NCI-H446 (cell line): ENCODE measurements around the gene CYP2J2.
"Not testable (repeated sequence)": the region's sequence is repeated elsewhere in the genome, so short reads cannot be mapped to it uniquely, and the experiment has no call there.

ENCODE experiments used
- DNase-seq, 2 experiments: peaks; one replicate each; lab custom pipeline; 2025; lab: John Stamatoyannopoulos, UW

Gene CYP2J2

GRCh38 chr1:59919746-59920145 lies 6.8 kb downstream of the CYP2J2 start:
- DNase-seq, result no peak

GRCh38 chr1:59917785-59918180 lies 8.8 kb downstream of the CYP2J2 start:
- no peak for DNase-seq

GRCh38 chr1:59917026-59917784 lies 9.4 kb downstream of the CYP2J2 start:
- DNase-seq, result no peak

GRCh38 chr1:59915516-59915915 lies 11.1 kb downstream of the CYP2J2 start:
- no peak for DNase-seq

- DNase-seq, result not testable (repeated sequence)
Measured at GRCh38 chr1:59914791-59915286, 11.7 kb downstream of the CYP2J2 start.

- DNase-seq, result no peak
Measured at GRCh38 chr1:59908682-59909081, 17.9 kb downstream of the CYP2J2 start.

GRCh38 chr1:59908084-59908483 lies 18.5 kb downstream of the CYP2J2 start:
- no peak for DNase-seq

- DNase-seq, result no peak
Measured at GRCh38 chr1:59906931-59907330, 19.6 kb downstream of the CYP2J2 start.

- peak in 1 of 2 experiments; percentile 16 for DNase-seq
Measured at GRCh38 chr1:59903141-59903754, 23.3 kb downstream of the CYP2J2 start.

GRCh38 chr1:59901770-59902388 lies 24.7 kb downstream of the CYP2J2 start:
- no peak for DNase-seq

- no peak for DNase-seq
Measured at GRCh38 chr1:59900640-59901039, 25.9 kb downstream of the CYP2J2 start.

- no peak for DNase-seq
Measured at GRCh38 chr1:59898927-59899326, 27.6 kb downstream of the CYP2J2 start.

- no peak for DNase-seq
Measured at GRCh38 chr1:59897165-59897564, 29.4 kb downstream of the CYP2J2 start.

- no peak for DNase-seq
Measured at GRCh38 chr1:59892841-59893811, 33.4 kb downstream of the CYP2J2 start.

- DNase-seq, result no peak
Measured at GRCh38 chr1:59885160-59885832, 41.3 kb downstream of the CYP2J2 start.

GRCh38 chr1:59880735-59881134 lies 45.8 kb downstream of the CYP2J2 start:
- peak; percentile 11 to 68 for DNase-seq

- no peak for DNase-seq
Measured at GRCh38 chr1:59879996-59880505, 46.5 kb downstream of the CYP2J2 start.

- peak; percentile 76 to 86 for DNase-seq
Measured at GRCh38 chr1:59879574-59879973, 47.0 kb downstream of the CYP2J2 start.

- DNase-seq, result no peak
Measured at GRCh38 chr1:59878370-59878769, 48.2 kb downstream of the CYP2J2 start.

GRCh38 chr1:59877108-59877682 lies 49.4 kb downstream of the CYP2J2 start:
- no peak for DNase-seq

- no peak for DNase-seq
Measured at GRCh38 chr1:59871746-59872145, 54.8 kb downstream of the CYP2J2 start.
